ENCODE results near the gene MRPL54.

MRPL54 gene

GRCh38 chr19:3762501-3763459, at the start of gene MRPL54:
MRPL54 (plus strand) TSS chr19:3762682; CDS start chr19:3762701, 19 bp downstream.
- peak; percentile 100 for DNase-seq (ENCODE audit: low spot score)

- no peak for DNase-seq (ENCODE audit: low spot score)
Observed at GRCh38 chr19:3716147-3716668, 46.3 kb upstream of the MRPL54 start.

GRCh38 chr19:3719868-3720267, 42.6 kb upstream of the MRPL54 start:
- DNase-seq (ENCODE audit: low spot score), result no peak

GRCh38 chr19:3720349-3720917, 42.0 kb upstream of the MRPL54 start:
- DNase-seq (ENCODE audit: low spot score), result no peak

- DNase-seq (ENCODE audit: low spot score), result peak; percentile 89
Observed at GRCh38 chr19:3721131-3721886, 41.2 kb upstream of the MRPL54 start.

- DNase-seq (ENCODE audit: low spot score), result no peak
Observed at GRCh38 chr19:3721887-3722442, 40.5 kb upstream of the MRPL54 start.

GRCh38 chr19:3722443-3723109, 39.9 kb upstream of the MRPL54 start:
- no peak for DNase-seq (ENCODE audit: low spot score)

GRCh38 chr19:3723110-3723488, 39.4 kb upstream of the MRPL54 start:
- DNase-seq (ENCODE audit: low spot score), result no peak

GRCh38 chr19:3723883-3724282, 38.6 kb upstream of the MRPL54 start:
- no peak for DNase-seq (ENCODE audit: low spot score)

GRCh38 chr19:3725121-3725520, 37.4 kb upstream of the MRPL54 start:
- DNase-seq (ENCODE audit: low spot score), result no peak

GRCh38 chr19:3725640-3726310, 36.7 kb upstream of the MRPL54 start:
- no peak for DNase-seq (ENCODE audit: low spot score)

- DNase-seq (ENCODE audit: low spot score), result no peak
Observed at GRCh38 chr19:3730457-3730958, 32.0 kb upstream of the MRPL54 start.

GRCh38 chr19:3732108-3732507, 30.4 kb upstream of the MRPL54 start:
- no peak for DNase-seq (ENCODE audit: low spot score)

- DNase-seq (ENCODE audit: low spot score), result no peak
Observed at GRCh38 chr19:3733549-3734309, 28.8 kb upstream of the MRPL54 start.

- DNase-seq (ENCODE audit: low spot score), result no peak
Observed at GRCh38 chr19:3734310-3734600, 28.2 kb upstream of the MRPL54 start.

GRCh38 chr19:3736106-3736724, 26.3 kb upstream of the MRPL54 start:
- no peak for DNase-seq (ENCODE audit: low spot score)

- no peak for DNase-seq (ENCODE audit: low spot score)
Observed at GRCh38 chr19:3737487-3738205, 24.8 kb upstream of the MRPL54 start.

GRCh38 chr19:3738477-3739220, 23.8 kb upstream of the MRPL54 start:
- DNase-seq (ENCODE audit: low spot score), result no peak
